GM18505 (cell line): Measurements from ENCODE around the gene UNC5A.

Experiments
- ATAC-seq: cut with Tn5 transposase; IDR thresholded peaks from one replicate; pipeline ENCODE4 v1.9.1; 2021; ENCODE audit not compliant: unreplicated experiment
- POLR2A ChIP-seq: IDR thresholded peaks from 4 replicates; pipeline ENCODE4 v1.6.1; 2011; ENCODE audit warnings: borderline replicate concordance; ENCODE audit not compliant: insufficient read depth, insufficient read length; ENCODE audit errors: extremely low read depth

Gene UNC5A

GRCh38 chr5:176886336-176887251 lies 76.2 kb downstream of the UNC5A start:
- ATAC-seq = no peak
- TF ChIP-seq POLR2A = no peak

DNA sequence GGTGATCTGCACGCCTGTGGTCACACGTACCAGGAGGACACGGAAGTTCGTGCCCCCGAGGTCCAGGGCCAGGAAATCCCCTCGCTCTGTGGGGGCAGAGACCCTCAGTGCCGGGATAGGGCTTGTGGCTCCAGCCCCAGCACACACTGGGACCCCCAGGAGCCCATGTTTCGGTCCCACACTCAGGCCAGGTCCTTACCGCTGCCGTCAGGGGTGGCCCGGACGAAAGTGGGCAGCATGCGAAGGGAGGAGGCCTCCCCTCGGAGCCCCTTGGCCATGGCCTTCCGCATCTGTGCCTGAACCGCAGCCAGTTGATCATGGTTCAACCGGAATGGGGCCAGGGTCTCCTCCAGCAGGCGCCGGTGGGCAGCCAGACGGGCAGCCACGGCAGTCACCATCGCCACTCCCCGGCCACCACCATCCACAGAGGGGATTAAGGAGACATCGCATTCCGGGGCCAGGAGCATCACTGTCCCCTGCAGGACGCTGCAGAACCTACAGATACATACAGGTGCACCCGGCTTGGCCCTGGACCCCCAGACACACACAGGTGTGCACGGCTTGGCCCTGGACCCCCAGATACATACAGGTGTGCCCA lies 77.0 kb downstream of the UNC5A start:
- no peak for ATAC-seq
- no peak for TF ChIP-seq POLR2A

DNA sequence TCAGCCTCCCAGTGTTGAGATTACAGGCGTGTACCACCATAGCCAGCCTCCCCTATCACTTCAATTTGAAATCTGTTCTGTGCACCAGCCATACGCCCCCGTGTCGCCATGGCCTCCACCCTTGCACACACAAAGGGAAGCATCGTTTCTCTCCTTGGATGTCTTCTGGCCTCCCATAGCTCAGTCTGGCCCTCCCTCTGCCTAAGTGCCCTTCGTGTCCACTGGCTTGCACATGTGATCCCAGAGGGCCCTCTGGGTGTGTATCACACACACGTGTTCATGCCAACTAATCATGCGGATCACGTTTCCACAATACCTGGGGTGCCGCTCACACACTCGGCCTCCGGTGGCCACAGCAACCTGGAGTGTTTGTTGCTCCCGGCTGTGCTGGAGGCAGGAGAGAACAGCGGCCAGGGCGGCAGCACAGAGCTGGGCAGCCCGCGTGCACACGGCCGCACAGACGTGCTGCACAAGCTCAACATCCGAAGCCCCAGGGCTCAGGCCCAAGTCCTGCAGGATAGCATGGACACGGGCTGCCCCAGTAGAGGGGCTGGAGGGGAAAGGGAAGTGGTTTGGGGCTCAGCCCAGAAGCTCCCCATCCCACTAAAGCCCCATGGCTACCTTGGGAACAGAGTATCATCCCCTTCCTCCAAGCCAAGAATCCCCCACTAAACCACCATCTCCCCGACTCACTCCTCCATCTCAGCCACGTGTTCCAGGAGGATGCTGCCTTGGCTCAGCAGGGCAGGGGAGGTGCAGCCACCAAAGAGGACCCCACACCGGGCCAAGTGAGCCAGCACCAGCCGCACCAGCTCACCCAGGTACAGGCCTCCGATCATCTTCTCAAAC lies 77.9 kb downstream of the UNC5A start:
- TF ChIP-seq POLR2A = no peak
- no peak for ATAC-seq

DNA sequence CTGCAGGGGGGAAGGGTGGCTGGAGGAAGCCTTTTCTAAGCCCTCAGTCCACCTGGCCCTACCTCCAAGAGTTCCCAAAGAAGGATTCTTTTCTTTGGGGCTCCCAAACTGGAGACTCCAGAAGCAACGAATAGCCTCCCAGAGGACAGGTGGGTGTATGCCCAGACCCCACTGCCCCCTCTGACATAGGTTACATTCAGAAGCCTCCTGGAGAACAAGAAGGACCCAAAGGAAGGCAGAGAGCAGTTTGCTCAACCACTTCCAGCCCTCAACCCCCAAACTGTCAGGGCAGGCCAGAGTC lies 78.5 kb downstream of the UNC5A start:
- ATAC-seq = no peak
- TF ChIP-seq POLR2A = no peak

DNA sequence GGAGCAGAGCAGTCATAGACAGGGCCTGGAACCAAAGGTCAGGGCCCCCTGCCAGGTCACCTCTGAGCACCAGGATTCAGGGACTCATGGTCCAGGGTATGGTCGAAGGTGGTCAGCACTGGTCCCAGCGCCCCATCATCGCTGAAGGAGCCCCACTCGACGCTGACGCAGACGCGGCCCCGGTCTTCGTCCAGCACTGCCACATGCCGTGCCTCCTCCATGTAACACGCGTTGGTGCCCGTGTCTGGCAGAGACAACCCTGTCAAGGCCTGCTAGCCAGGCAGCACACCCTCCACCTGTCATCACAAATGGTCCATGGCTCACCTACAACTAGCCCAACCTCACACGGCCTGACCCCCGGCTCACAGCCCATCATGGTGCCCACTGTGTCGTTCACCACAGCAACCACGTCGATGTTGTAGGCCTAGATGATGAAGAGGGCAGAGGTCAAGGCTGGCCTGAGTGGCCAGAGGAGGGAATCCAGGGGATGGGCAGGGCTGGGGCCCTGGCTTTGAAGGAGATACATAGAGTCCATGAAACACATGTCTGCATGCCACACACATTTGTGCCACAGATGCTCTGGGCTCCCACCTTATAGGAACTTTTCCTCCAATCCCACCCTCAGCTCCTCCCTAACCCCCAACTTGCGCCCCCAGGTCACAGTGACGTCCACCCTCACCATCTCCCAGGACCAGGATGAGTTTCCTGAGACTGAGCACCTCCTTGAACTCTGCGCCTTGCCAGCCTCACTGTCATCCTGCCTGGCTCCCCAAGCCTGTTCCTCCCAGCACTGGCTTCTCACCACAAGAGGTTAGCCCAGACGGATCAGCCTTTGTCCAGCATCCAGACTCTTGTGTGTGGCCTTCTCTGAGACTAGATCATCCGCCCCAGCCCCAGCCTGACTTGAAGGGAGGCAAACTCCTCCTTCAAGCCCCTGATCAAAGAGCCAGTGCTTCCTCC lies 79.2 kb downstream of the UNC5A start:
- no peak for TF ChIP-seq POLR2A
- ATAC-seq = no peak

DNA sequence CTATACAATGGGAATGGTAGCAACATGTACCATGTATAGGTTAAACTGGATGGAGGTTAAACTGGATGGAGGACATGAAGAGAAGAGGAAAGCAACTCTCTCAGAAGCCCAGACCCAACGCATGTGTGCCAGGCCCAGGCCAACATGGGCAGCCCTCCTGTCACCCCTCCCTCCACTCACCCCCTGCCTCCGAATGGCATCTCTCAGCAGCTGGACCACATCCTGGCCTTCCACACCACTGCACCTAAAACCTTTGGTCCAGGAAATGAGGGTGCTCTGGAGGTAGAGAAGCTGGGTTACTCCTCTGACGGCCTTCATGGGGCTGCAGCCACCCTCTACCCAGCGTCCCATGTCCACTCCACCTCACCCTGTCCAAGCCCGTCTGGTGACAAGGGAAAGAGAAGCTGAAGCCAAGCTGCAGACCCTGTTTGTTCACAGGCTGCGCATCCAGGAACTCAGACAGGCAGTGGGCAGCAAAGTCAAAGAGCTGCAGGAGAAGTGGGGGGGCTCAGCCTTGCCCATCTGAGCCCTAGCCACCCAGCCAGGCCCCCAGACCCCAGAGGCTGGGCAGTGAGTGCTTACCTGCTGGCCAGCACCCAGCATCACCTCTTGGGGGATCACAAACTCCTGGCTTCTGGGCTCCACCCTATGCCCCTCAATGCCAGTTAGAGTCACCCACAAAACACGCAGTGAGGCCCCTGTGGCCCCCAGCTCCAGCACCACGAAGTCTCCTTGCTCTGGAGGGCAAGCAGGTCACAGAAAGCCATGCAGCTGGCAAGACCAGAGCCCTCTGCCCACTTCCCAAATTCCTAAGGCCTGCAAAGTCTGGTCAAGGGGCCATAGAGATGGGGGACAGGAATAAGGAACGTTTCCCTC lies 80.3 kb downstream of the UNC5A start:
- no peak for ATAC-seq

GRCh38 chr5:176891331-176891958 lies 81.1 kb downstream of the UNC5A start:
- TF ChIP-seq POLR2A = no peak
- ATAC-seq = no peak

More for the DNA sequence above, 80.3 kb downstream of the UNC5A start:
- no peak for TF ChIP-seq POLR2A

GRCh38 chr5:176892663-176893062 lies 82.3 kb downstream of the UNC5A start:
- TF ChIP-seq POLR2A = no peak
- ATAC-seq = no peak

DNA sequence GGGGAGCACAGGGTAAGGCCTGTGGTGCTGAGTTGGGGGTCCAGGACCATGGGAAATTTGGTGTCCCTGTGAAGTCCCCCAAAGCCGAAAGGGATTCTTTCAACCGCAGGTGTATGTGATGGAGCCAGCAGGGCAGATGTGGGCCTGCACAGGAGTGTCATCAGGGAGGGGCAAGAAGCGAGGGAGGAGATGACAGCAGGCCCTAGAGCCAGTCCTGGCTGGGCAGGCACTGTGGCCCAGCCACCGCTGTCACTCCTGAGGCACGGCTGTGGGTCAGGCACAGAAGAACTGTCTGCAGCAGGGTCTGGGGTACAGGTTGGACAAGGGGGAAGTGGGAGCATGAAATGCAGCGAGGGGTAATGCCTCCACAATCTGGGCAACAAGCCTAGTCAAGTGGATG lies 83.9 kb downstream of the UNC5A start:
- TF ChIP-seq POLR2A = no peak
- ATAC-seq = no peak

DNA sequence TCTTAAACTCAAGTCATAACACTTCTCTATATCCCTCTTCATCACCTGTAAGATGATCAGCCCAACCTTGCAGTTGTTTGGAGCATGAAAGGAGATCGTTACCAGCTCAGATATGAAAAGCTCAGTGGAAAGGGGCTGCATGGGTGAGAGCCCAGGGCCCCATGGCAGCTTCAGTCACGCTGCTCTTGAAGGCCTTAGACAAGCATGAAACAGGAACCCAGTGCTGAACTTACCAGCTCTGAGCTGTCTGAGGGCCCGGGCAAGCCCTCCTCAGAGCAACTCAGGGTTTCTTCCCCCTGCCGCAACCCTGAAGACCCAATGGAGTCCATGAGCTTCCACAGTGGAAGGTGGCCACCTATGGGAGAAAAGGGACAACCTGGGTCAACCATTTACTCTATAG lies 85.5 kb downstream of the UNC5A start:
- no peak for TF ChIP-seq POLR2A

GRCh38 chr5:176897263-176897662 lies 86.9 kb downstream of the UNC5A start:
- no peak for ATAC-seq
- no peak for TF ChIP-seq POLR2A

More for the DNA sequence above, 85.5 kb downstream of the UNC5A start:
- ATAC-seq = no peak
